WTC11 (cell line): ENCODE measurements around the gene ALS2CL.

Experiments used
- CTCF ChIP-seq: fragments of 200-600 bp; IDR thresholded peaks from 2 replicates; pipeline ENCODE4 v1.8.0; 2022; ENCODE audit warnings: antibody characterized with exemption
- NR2C2 ChIP-seq: sonication (generic); formaldehyde crosslinking; IDR thresholded peaks from 2 replicates; pipeline ENCODE4 v1.8.0; 2022; ENCODE audit warnings: mild to moderate bottlenecking, missing genetic modification reagents
- TEAD4 ChIP-seq: sonication (generic); formaldehyde crosslinking; IDR thresholded peaks from 2 replicates; pipeline ENCODE4 v1.8.0; 2022; ENCODE audit warnings: mild to moderate bottlenecking, missing genetic modification reagents
- ZNF138 ChIP-seq: sonication (generic); formaldehyde crosslinking; conservative IDR thresholded peaks from 2 replicates; pipeline ENCODE4 v1.8.1; 2022; ENCODE audit warnings: mild to moderate bottlenecking, moderate library complexity, missing genetic modification reagents

- TF ChIP-seq TEAD4 (CRISPR knock-in tag) = no peak
- no peak for TF ChIP-seq CTCF
- TF ChIP-seq NR2C2 = no peak
- no peak for TF ChIP-seq ZNF138 (CRISPR knock-in tag)
Measured at GRCh38 chr3:46679681-46680080, 13.8 kb downstream of the ALS2CL start.
